Natural killer cell (primary cell): ENCODE data around the gene UGT1A9. TPM values are rescaled to one million over a fixed set of nuclear protein-coding genes. Genes with fewer than 3 reads are reported as not detected.

Source experiments
- ATAC-seq, 3 donors: fragments of 150-1000 bp in 2 of 3; fragments of 200-7000 bp in 1 of 3; cut with Tn5 transposase; 1 replicate in 1 of 3; 2 replicates in 2 of 3; pipeline ENCODE4 v1.10.0; 2021; ENCODE audit warnings: mild to moderate bottlenecking in 2 of 3, moderate library complexity in 2 of 3
- DNase-seq, 2 donors: peaks; one replicate each; pipeline versions ENCODE4 v3.0.0 to v3.0.0-alpha.2; 2013 to 2021; ENCODE audit warnings: mixed read lengths in 1 of 2
- H3K27ac ChIP-seq: one replicate; pipeline ENCODE4 v1.5.1; 2013; ENCODE audit warnings: mild to moderate bottlenecking, low read length
- H3K27me3 ChIP-seq: one replicate; pipeline ENCODE4 v1.6.1; 2013; ENCODE audit warnings: low read length; ENCODE audit not compliant: control insufficient read depth, insufficient read depth
- H3K36me3 ChIP-seq: one replicate; pipeline ENCODE4 v1.6.1; 2013; ENCODE audit warnings: low read length; ENCODE audit not compliant: control insufficient read depth, insufficient read depth
- H3K4me1 ChIP-seq: one replicate; pipeline ENCODE4 v1.6.1; 2013; ENCODE audit warnings: low read length; ENCODE audit not compliant: control insufficient read depth, insufficient read depth
- H3K4me3 ChIP-seq: one replicate; pipeline ENCODE4 v1.5.1; 2013; ENCODE audit warnings: low read length
- H3K9me3 ChIP-seq: one replicate; pipeline ENCODE4 v1.6.1; 2013; ENCODE audit warnings: low read length; ENCODE audit not compliant: control insufficient read depth, insufficient read depth
- H3K27ac Mint-ChIP-seq, 2 donors: one replicate each; pipeline ENCODE4 v1.8.0; 2022; ENCODE audit warnings: mild to moderate bottlenecking in 2 of 2, mixed read lengths in 2 of 2, moderate library complexity in 1 of 2
- H3K27me3 Mint-ChIP-seq, 2 donors: one replicate each; pipeline ENCODE4 v1.8.0; 2022; ENCODE audit warnings: low read depth in 2 of 2, mixed read lengths in 2 of 2
- H3K36me3 Mint-ChIP-seq: one replicate; pipeline ENCODE4 v1.8.0; 2022; ENCODE audit warnings: mixed read lengths
- H3K4me1 Mint-ChIP-seq, 2 donors: one replicate each; pipeline ENCODE4 v1.8.0; 2022; ENCODE audit warnings: mixed read lengths in 2 of 2
- H3K4me3 Mint-ChIP-seq: one replicate; pipeline ENCODE4 v1.8.0; 2022; ENCODE audit warnings: mild to moderate bottlenecking, moderate library complexity, mixed read lengths
- H3K9me3 Mint-ChIP-seq, 2 donors: one replicate each; pipeline ENCODE4 v1.8.0; 2022; ENCODE audit warnings: mixed read lengths in 2 of 2
- WGBS: methylation state at CpG from one replicate; pipeline ENCODE4 v1.1.7; 2013; ENCODE audit warnings: missing lambda C conversion rate; ENCODE audit not compliant: insufficient coverage; 5-methylcytosine and 5-hydroxymethylcytosine counted together
- intact Hi-C: fragments of 100-400 bp; cut with micrococcal nuclease; formaldehyde crosslinking; loops from one replicate; pipeline ENCODE4 v1.14.2; 2022
- total RNA-seq, 4 donors: library from RNA; stranded (reverse); fragments of 120-200 nt in 1 of 4; gene quantifications; one replicate each; pipeline versions ENCODE4 v1.2.3 to v1.2.4, GENCODE V29; 2013 to 2022
- TF ChIP-seq, protein P1 (sequence below): fragments of 200-600 bp; IDR thresholded peaks from one replicate; pipeline ENCODE4 v1.8.0; 2022; ENCODE audit warnings: antibody characterized with exemption

UGT1A9 gene
- total RNA-seq, 3 donors from 2014 or later (not counting 1 experiment from before 2014, with no cell fraction given), result not detected

DNA sequence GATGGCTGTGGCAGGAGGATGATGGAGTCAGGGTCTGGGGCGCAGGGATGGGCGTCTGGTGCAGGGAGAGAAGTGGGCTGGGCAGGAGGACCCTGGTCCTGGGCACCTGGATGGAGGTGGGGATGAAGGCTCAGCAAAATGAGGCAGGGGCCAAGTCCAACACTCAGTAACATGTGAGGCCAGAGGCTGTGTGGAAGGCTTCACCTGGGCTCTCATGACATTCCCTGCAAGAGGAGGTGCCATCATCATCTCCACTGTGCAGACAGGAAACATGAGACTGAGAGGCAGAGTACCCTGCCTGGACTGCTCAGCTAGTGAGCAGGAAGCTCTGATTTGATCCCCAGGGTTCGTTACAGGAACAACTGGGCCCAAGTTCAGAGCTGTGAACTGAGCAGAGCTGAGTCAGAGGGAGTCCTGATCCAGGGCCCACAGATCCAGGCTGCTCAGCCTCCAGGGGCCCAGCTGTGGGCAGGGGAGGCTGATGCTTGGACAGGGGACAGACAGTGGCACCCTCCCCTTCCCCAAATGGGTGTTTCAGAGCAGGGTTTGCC lies 145.7 kb downstream of the UGT1A9 start:
- H3K9me3 Mint-ChIP-seq, result no peaks in the 10 kb centered on the region
- Histone ChIP-seq H3K9me3 (no peaks in the 10 kb centered on the region), H3K36me3 (no peaks in the 10 kb centered on the region), H3K27ac (no peak overlapping the region), H3K4me3 (no peak overlapping the region), H3K27me3 (no peaks in the 10 kb centered on the region), H3K4me1 (no peaks in the 10 kb centered on the region)
- DNase-seq (no peak), ATAC-seq (no peak)
- no peak overlapping the region for H3K27ac Mint-ChIP-seq
- TF ChIP-seq, protein P1, sequence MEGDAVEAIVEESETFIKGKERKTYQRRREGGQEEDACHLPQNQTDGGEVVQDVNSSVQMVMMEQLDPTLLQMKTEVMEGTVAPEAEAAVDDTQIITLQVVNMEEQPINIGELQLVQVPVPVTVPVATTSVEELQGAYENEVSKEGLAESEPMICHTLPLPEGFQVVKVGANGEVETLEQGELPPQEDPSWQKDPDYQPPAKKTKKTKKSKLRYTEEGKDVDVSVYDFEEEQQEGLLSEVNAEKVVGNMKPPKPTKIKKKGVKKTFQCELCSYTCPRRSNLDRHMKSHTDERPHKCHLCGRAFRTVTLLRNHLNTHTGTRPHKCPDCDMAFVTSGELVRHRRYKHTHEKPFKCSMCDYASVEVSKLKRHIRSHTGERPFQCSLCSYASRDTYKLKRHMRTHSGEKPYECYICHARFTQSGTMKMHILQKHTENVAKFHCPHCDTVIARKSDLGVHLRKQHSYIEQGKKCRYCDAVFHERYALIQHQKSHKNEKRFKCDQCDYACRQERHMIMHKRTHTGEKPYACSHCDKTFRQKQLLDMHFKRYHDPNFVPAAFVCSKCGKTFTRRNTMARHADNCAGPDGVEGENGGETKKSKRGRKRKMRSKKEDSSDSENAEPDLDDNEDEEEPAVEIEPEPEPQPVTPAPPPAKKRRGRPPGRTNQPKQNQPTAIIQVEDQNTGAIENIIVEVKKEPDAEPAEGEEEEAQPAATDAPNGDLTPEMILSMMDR, result no peak
- WGBS, result 80% methylated on average over 3 of the region's 3 CpGs
- H3K27me3 Mint-ChIP-seq, result peaks cover 11 to 21% of the 10 kb centered on the region in 2 donors
- intact Hi-C loops, result no loop called here
- H3K36me3 Mint-ChIP-seq, result no peaks in the 10 kb centered on the region
- H3K4me1 Mint-ChIP-seq, result peaks cover 0 to 5% of the 10 kb centered on the region in 2 donors
- H3K4me3 Mint-ChIP-seq, result no peak overlapping the region

DNA sequence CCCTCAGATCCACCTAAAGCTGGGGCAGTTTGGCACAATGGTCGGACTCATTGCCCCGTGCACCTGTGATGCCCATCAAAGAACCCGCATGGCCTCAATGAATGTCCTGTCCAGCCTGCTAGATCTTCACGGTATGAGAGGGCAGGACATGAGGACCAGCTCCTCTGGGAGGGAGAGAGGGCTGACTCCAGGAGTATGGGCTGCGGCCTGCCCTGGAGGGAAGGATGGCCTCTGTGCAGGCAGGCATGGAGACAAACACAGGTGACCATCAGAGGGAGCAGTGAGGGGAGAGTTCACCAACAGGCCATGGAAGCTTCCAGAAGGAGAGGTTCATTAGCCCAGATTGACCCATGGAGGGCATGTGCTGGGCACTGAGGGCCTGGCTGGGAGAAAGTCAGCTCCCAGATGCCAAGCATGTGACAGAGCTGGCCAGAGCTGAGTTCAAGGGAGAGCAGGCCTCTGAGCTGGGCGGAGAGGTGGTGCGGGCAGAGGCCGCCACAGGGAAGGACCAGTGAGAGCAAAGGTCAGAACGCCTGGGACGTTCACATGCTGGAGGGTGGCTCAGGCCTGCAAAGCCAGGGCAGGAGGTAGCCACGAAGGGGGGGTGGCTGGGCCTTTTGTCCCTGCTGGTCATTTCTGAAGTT lies 146.4 kb downstream of the UGT1A9 start:
- Histone ChIP-seq H3K9me3 (no peaks in the 10 kb centered on the region), H3K36me3 (no peaks in the 10 kb centered on the region), H3K4me1 (no peaks in the 10 kb centered on the region), H3K4me3 (no peak overlapping the region), H3K27me3 (no peaks in the 10 kb centered on the region), H3K27ac (no peak overlapping the region)
- no peak for ATAC-seq
- no peak for DNase-seq
- Mint-ChIP-seq H3K36me3 (no peaks in the 10 kb centered on the region), H3K4me1 (peaks cover 0 to 5% of the 10 kb centered on the region in 2 donors), H3K27me3 (peaks cover 11 to 21% of the 10 kb centered on the region in 2 donors), H3K27ac (no peak overlapping the region), H3K9me3 (no peaks in the 10 kb centered on the region), H3K4me3 (no peak overlapping the region)
- TF ChIP-seq, protein P1, result no peak
- intact Hi-C loops, result no loop called here
- 89% methylated on average over 11 of the region's 11 CpGs for WGBS

DNA sequence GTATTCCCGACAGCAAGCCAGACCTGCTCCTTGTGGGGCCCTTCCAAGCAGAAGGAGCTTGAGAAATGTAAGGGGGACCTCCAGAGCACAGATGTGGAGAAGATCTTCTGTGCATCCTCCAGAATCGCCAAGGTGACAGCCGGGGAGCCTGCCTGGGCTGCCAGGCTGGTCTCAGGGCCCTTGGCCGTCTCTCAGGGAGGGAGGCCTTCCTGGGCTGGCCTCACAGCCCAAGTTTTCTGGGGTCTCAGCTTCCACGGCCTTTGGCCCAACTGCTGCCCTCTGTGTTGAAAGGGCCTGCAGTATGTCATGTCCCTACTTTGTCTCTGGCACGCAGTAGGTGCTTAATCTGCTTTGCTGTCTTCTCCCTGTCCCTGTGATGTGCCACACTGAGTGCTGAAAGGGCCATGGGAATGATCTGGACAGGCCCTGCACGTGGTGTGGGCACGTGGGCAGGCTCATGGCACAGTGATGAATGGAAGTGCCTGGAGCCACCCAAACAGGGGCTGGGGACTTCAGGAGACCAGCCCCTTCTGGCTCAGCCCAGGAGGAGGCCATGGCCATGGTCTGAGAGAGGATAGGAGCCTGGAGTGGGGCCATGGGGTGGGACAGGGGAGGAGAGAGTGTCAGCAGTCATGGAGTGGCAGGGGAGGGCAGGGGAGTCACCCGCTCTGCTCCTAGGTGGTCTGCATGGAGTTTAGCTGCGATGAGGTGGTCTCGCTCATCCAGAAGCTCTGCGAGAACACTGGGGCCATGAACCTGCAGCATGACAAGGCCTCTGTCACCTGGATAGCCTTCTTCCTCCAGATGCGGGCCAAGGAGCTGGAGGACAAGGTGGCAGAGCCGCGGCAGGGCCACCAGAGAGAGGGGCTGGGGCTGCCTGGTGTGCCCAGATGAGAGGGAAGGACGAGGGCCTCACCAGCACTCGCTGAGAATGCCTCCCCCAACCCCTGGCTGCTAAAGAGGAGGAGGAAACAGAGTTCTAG lies 147.2 kb downstream of the UGT1A9 start:
- Histone ChIP-seq H3K27me3 (no peaks in the 10 kb centered on the region), H3K4me3 (no peak overlapping the region), H3K36me3 (no peaks in the 10 kb centered on the region), H3K9me3 (no peaks in the 10 kb centered on the region), H3K4me1 (no peaks in the 10 kb centered on the region), H3K27ac (no peak overlapping the region)
- H3K36me3 Mint-ChIP-seq, result no peaks in the 10 kb centered on the region
- 72% methylated on average over 17 of the region's 17 CpGs for WGBS
- H3K4me3 Mint-ChIP-seq, result no peak overlapping the region
- no peak overlapping the region for H3K27ac Mint-ChIP-seq
- H3K9me3 Mint-ChIP-seq, result no peaks in the 10 kb centered on the region
- intact Hi-C loops, result no loop called here
- H3K27me3 Mint-ChIP-seq, result peaks cover 11 to 21% of the 10 kb centered on the region in 2 donors
- TF ChIP-seq, protein P1, result no peak
- ATAC-seq (no peak), DNase-seq (no peak)
- peaks cover 0 to 5% of the 10 kb centered on the region in 2 donors for H3K4me1 Mint-ChIP-seq
